H9 (cell line): Measurements from ENCODE around the gene ASPN. TPM values are rescaled to one million over a fixed set of nuclear protein-coding genes. Genes with fewer than 3 reads are reported as not detected.

Source experiments
- DNase-seq: peaks from one replicate; pipeline ENCODE4 v3.0.0-alpha.2; 2017
- H2AFZ ChIP-seq: one replicate; pipeline ENCODE4 v1.6.1; 2013; ENCODE audit warnings: mild to moderate bottlenecking, low read length, control low read depth, moderate library complexity
- H2AK5ac ChIP-seq: 2 replicates; pipeline ENCODE4 v1.6.1; 2013; ENCODE audit warnings: low read length, control low read depth, mixed read lengths; ENCODE audit not compliant: insufficient read length
- H2BK120ac ChIP-seq: one replicate; pipeline ENCODE4 v1.6.1; 2013; ENCODE audit warnings: low read depth, mild to moderate bottlenecking, low read length, control low read depth, inconsistent platforms; ENCODE audit not compliant: poor library complexity, severe bottlenecking
- H2BK12ac ChIP-seq: 2 replicates; pipeline ENCODE4 v1.6.1; 2013; ENCODE audit warnings: low read length, control low read depth, mixed read lengths, low read depth; ENCODE audit not compliant: insufficient read length
- H2BK15ac ChIP-seq: 2 replicates; pipeline ENCODE4 v1.6.1; 2013; ENCODE audit warnings: low read depth, low read length, control low read depth
- H2BK20ac ChIP-seq: one replicate; pipeline ENCODE4 v1.6.1; 2013; ENCODE audit warnings: low read depth, mild to moderate bottlenecking, low read length, control low read depth, inconsistent platforms; ENCODE audit not compliant: poor library complexity, severe bottlenecking
- H2BK5ac ChIP-seq: 2 replicates; pipeline ENCODE4 v1.6.1; 2013; ENCODE audit warnings: low read length, control low read depth, mixed read lengths; ENCODE audit not compliant: insufficient read length
- H3K14ac ChIP-seq: 2 replicates; pipeline ENCODE4 v1.6.1; 2013; ENCODE audit warnings: low read length, control low read depth; ENCODE audit not compliant: insufficient read depth
- H3K18ac ChIP-seq: 2 replicates; pipeline ENCODE4 v1.6.1; 2013; ENCODE audit warnings: low read depth, mild to moderate bottlenecking, mixed read lengths, low read length, control low read depth; ENCODE audit not compliant: insufficient read length
- H3K23ac ChIP-seq: 2 replicates; pipeline ENCODE4 v1.6.1; 2013; ENCODE audit warnings: low read length, control low read depth, mixed read lengths, low read depth; ENCODE audit not compliant: insufficient read length
- H3K23me2 ChIP-seq: 2 replicates; pipeline ENCODE4 v1.6.1; 2013; ENCODE audit warnings: low read depth, mild to moderate bottlenecking, mixed read lengths, low read length, control low read depth; ENCODE audit not compliant: insufficient read length, poor library complexity, severe bottlenecking
- H3K27ac ChIP-seq: 2 replicates; pipeline ENCODE4 v1.5.1; 2013; ENCODE audit warnings: low read length, control low read depth, mixed read lengths, low read depth; ENCODE audit not compliant: insufficient read length
- H3K27me3 ChIP-seq: 2 replicates; pipeline ENCODE4 v1.6.1; 2013; ENCODE audit warnings: low read length, control low read depth, inconsistent platforms; ENCODE audit not compliant: insufficient read depth
- H3K4ac ChIP-seq: 2 replicates; pipeline ENCODE4 v1.6.1; 2013; ENCODE audit warnings: low read depth, mild to moderate bottlenecking, control low read depth, inconsistent platforms, low read length, moderate library complexity
- H3K4me1 ChIP-seq: 2 replicates; pipeline ENCODE4 v1.6.1; 2013; ENCODE audit warnings: low read length, control low read depth, inconsistent platforms; ENCODE audit not compliant: insufficient read depth
- H3K4me2 ChIP-seq: 2 replicates; pipeline ENCODE4 v1.6.1; 2013; ENCODE audit warnings: low read length, control low read depth, mixed read lengths; ENCODE audit not compliant: insufficient read length, insufficient read depth
- H3K56ac ChIP-seq: 2 replicates; pipeline ENCODE4 v1.6.1; 2013; ENCODE audit warnings: low read depth, mild to moderate bottlenecking, mixed read lengths, low read length, control low read depth; ENCODE audit not compliant: insufficient read length
- H3K79me1 ChIP-seq: 2 replicates; pipeline ENCODE4 v1.6.1; 2013; ENCODE audit warnings: low read depth, mild to moderate bottlenecking, moderate library complexity, low read length, control low read depth, inconsistent platforms; ENCODE audit not compliant: insufficient read depth, poor library complexity, severe bottlenecking
- H3K79me2 ChIP-seq: 2 replicates; pipeline ENCODE4 v1.6.1; 2013; ENCODE audit warnings: low read length, control low read depth, inconsistent platforms; ENCODE audit not compliant: insufficient read depth
- H3K9ac ChIP-seq: 2 replicates; pipeline ENCODE4 v1.6.1; 2013; ENCODE audit warnings: low read length, control low read depth, mixed read lengths; ENCODE audit not compliant: insufficient read length; ENCODE audit errors: extremely low read depth
- H3K9me3 ChIP-seq: one replicate; pipeline ENCODE4 v1.6.1; 2013; ENCODE audit warnings: low read depth, low read length, inconsistent platforms; ENCODE audit not compliant: control insufficient read depth
- H3T11ph ChIP-seq: one replicate; pipeline ENCODE4 v1.6.1; 2013; ENCODE audit warnings: mild to moderate bottlenecking, low read length, control low read depth, inconsistent platforms
- H4K20me1 ChIP-seq: one replicate; pipeline ENCODE4 v1.6.1; 2013; ENCODE audit not compliant: control insufficient read depth, insufficient read length, insufficient read depth
- H4K5ac ChIP-seq: 2 replicates; pipeline ENCODE4 v1.6.1; 2013; ENCODE audit warnings: low read depth, mild to moderate bottlenecking, mixed read lengths, low read length, control low read depth; ENCODE audit not compliant: insufficient read length
- H4K8ac ChIP-seq: replicated peaks from 2 replicates; pipeline ENCODE4 v1.6.1; 2013; ENCODE audit warnings: low read length, control low read depth, mixed read lengths, low read depth; ENCODE audit not compliant: insufficient read length
- H4K91ac ChIP-seq: 2 replicates; pipeline ENCODE4 v1.6.1; 2013; ENCODE audit warnings: low read depth, mild to moderate bottlenecking, moderate library complexity, mixed read lengths, low read length, control low read depth; ENCODE audit not compliant: insufficient read length
- H3K27ac Mint-ChIP-seq, 3 experiments: 2 replicates in 2 of 3; 3 replicates in 1 of 3; pipeline ENCODE4 v1.8.0; 2020 to 2021; ENCODE audit warnings: mixed read lengths in 3 of 3, mild to moderate bottlenecking in 1 of 3, moderate library complexity in 1 of 3
- H3K27me3 Mint-ChIP-seq: 2 replicates; pipeline ENCODE4 v1.8.0; 2021; ENCODE audit warnings: low read depth, mild to moderate bottlenecking, moderate library complexity, mixed read lengths
- H3K36me3 Mint-ChIP-seq, 3 experiments: 2 replicates in 2 of 3; 3 replicates in 1 of 3; pipeline ENCODE4 v1.8.0; 2020 to 2021; ENCODE audit warnings: low read depth in 3 of 3, mixed read lengths in 3 of 3; ENCODE audit not compliant: insufficient read depth in 1 of 3
- H3K4me1 Mint-ChIP-seq, 2 experiments: 2 replicates each; pipeline ENCODE4 v1.8.0; 2020; ENCODE audit warnings: mixed read lengths in 2 of 2
- H3K4me3 Mint-ChIP-seq, 2 experiments: 2 replicates in 1 of 2; 3 replicates in 1 of 2; pipeline ENCODE4 v1.8.0; 2020 to 2021; ENCODE audit warnings: mild to moderate bottlenecking in 2 of 2, mixed read lengths in 2 of 2, moderate library complexity in 1 of 2
- H3K9me3 Mint-ChIP-seq, 2 experiments: 2 replicates in 1 of 2; 3 replicates in 1 of 2; pipeline ENCODE4 v1.8.0; 2020; ENCODE audit warnings: mild to moderate bottlenecking in 2 of 2, mixed read lengths in 2 of 2, moderate library complexity in 1 of 2
- CTCF ChIP-seq: fragments of 200-600 bp; sonication (generic); conservative IDR thresholded peaks from 3 replicates; pipeline ENCODE4 v1.8.0; 2021; ENCODE audit warnings: antibody characterized with exemption, mild to moderate bottlenecking
- WGBS: extraction: QIAGEN DNeasy Blood & Tissue Kit; methylation state at CpG from one replicate; pipeline ENCODE4 v1.1.7; 2013; ENCODE audit warnings: missing lambda C conversion rate, low lambda C conversion rate, mixed read lengths; ENCODE audit not compliant: insufficient read length; ENCODE audit errors: extremely low coverage; 5-methylcytosine and 5-hydroxymethylcytosine counted together
- long read RNA-seq: library from polyadenylated mRNA; unstranded; transcript quantifications from one replicate; pipeline ENCODE4 v2.0.0, GENCODE V29; 2020
- total RNA-seq: library from RNA; stranded (reverse); gene quantifications from 2 replicates; pipeline ENCODE4 v1.2.1, GENCODE V29; 2021

ASPN gene
- not detected in 2 replicates for total RNA-seq
- long read RNA-seq: 0 reads

GRCh38 chr9:92482329-92482728 is at the start of gene ASPN:
TSS of gene ASPN (minus strand) at chr9:92482506.
- no peak within 1 kb of the TSS for H3K4me3 Mint-ChIP-seq
- Histone ChIP-seq H3K23ac (no peak within 1 kb of the TSS), H3K79me1 (no peaks in the 10 kb centered on the region), H2BK15ac (no peak within 1 kb of the TSS), H3K4ac (no peak within 1 kb of the TSS), H2BK12ac (no peak within 1 kb of the TSS), H3K79me2 (no peaks in the 10 kb centered on the region), H3K9me3 (no peaks in the 10 kb centered on the region), H4K91ac (no peak within 1 kb of the TSS), H4K20me1 (no peaks in the 10 kb centered on the region), H3K4me1 (no peaks in the 10 kb centered on the region), H3K56ac (no peak within 1 kb of the TSS), H3K27ac (no peak within 1 kb of the TSS), H2BK5ac (no peak within 1 kb of the TSS), H4K8ac (no peak within 1 kb of the TSS), H2BK20ac (no peak within 1 kb of the TSS), H2AFZ (no peak within 1 kb of the TSS), H2AK5ac (no peak within 1 kb of the TSS), H3K14ac (no peak within 1 kb of the TSS), H3T11ph (no peak within 1 kb of the TSS), H2BK120ac (no peak within 1 kb of the TSS), H3K4me2 (no peak within 1 kb of the TSS), H3K23me2 (no peaks in the 10 kb centered on the region), H3K9ac (no peak within 1 kb of the TSS), H3K18ac (no peak within 1 kb of the TSS), H3K27me3 (no peaks in the 10 kb centered on the region), H4K5ac (no peak within 1 kb of the TSS)
- no peak for TF ChIP-seq CTCF
- no peaks in the 10 kb centered on the region for H3K36me3 Mint-ChIP-seq
- peak within 1 kb of the TSS in 1 of 3 experiments; percentile 54; a peak in 3 of 7 replicates for H3K27ac Mint-ChIP-seq
- H3K27me3 Mint-ChIP-seq: no peaks in the 10 kb centered on the region
- WGBS: no CpG with 5 or more reads among the region's 3 CpGs
- no peaks in the 10 kb centered on the region for H3K9me3 Mint-ChIP-seq
- peaks cover 8 to 12% of the 10 kb centered on the region in 2 experiments for H3K4me1 Mint-ChIP-seq
- no peak for DNase-seq
